Measurements from ENCODE around the gene C19orf25.
"Not testable (repeated sequence)": the region's sequence is repeated elsewhere in the genome, so short reads cannot be mapped to it uniquely, and the experiment has no call there.

C19orf25 gene

DNA sequence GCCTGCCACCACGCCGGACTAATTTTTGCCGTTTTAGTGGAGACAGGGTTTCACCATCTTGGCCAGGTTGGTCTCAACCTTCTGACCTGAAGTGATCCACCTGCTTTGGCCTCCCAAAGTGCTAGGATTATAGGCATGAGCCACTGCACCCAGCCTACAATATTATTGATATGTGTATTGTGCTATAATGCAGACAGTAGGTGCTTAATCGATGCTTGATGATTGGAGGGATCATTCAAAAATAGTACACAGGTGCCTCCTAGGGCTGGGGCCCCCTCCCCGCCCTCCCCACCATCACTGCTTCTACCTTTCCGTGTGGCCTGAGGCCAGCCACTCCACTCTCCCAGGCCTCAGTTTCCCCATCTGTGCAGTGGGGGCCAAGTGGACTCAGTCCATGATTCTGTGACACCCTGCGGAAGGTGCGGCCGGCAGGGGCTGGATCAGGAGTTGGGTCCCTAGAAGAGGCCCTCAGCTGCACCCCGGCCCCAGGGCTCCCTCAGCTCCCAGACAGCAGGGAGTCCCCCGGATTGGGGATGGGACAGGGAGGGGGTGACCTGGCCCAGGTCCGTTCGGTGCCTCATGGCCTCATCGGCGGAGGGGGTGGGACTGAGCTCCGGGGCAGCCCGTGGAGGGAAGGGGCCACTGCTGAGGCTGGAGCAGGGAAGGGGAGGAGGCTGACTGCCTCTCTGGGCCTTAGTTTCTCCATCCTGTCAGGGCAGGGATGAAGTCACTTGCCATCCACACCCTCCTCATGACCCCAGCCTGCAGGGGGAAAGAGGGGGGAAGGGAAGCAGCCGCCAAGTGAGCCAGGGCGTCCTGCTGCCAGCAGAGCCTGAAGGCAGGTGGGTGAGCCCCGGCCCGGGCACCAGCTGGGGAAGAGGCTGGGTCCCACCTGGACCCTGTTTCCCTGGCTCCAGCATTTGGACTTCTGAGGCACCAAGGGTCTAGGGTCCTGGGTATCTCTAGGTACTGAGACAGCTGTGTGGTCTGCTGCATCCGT lies 32.6 kb upstream of the C19orf25 start:
- no peak for DNase-seq

DNA sequence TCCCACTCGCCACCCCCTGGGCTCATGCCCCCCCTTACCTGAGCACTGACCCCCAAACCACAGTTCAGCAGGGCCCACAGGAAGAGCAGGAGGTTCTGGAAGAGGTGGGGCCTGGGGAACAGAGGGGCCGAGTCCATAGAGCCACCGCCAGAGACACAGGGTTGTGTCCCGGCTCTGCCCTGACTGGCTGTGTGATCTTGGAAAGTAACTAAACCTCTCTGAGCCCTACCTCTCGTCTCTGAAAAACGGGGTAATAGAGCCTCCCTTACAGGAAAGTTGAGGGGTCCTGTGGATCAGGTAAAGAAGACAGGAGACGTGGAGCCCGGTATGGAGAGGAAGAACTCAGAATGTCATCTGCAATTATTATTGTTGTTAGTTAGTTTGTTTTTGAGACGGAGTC lies 31.8 kb upstream of the C19orf25 start:
- no peak for DNase-seq

DNA sequence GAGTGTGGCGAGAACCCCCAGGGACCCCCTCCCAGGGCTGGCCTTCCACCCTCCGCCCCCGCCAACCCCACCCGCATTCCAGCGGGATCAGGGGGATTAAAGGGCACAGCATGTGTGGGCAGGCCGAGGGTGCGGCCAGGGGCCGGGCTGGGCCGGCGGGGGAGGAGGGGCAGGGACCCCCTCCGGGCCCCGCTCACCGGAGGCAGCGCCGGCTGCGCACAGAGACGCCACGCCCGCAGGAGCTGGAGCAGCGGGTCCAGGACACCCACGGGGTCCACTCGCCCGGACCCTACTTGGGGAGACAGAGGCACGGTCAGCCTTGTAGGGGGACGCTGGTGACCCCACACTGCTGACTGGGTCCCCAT lies 31.4 kb upstream of the C19orf25 start:
- no peak for DNase-seq

DNA sequence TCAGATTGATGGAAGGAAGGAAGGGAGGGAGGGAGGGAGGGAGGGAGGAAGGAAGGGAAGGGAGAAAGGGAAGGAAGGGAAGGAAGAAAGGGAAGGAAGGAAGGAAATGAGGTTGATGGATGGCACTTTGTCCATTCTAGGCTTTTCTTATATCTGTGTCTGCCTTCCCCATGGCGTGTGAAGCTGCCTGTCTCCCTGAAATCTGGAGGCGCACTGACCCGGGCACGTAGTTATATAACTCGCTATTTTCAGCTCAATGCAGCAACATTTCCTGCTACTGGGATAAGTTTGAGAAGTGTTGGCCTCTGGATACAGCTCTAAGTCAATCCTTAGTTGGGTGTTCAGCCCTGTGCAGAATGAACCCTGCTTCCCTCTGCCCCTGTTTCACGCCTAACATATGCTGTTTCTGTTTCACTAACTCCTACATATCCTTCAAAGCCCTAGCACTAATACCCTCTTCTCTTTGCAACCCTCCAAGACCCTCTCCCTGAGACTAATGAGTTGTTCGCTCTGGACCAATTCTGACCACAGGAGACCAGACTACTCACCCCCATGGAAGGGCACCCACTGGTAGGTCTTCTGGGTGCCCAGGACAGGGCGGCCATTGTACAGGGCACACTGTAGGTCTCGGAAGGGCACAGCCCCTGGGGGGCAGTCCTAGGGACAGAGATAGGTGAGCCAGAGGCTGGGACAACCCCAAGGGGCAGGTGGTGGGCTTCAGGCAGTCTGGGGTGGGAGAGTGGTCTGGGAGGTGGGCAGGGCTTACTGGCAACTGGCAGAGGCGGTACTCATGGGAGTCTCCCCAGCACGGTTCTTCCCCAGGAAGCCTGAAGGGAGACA lies 30.8 kb upstream of the C19orf25 start:
- no peak for DNase-seq

DNA sequence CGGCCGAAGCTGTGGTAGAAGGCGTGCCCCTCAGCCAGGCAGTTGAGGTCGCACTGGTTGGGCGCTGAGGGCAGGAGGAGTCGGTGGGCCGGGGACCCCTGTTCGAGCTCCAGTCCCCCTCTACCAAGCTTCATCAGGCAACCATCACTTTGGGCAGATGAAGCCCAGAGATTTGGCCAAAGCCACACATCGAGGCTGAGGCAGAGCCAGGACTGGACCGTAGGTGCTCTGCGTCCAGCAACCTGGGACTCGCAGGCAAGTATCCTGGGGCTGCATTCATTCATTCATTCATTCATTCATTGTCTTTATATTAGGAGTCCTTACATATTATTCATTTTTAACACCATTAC lies 29.5 kb upstream of the C19orf25 start:
- no peak for DNase-seq

DNA sequence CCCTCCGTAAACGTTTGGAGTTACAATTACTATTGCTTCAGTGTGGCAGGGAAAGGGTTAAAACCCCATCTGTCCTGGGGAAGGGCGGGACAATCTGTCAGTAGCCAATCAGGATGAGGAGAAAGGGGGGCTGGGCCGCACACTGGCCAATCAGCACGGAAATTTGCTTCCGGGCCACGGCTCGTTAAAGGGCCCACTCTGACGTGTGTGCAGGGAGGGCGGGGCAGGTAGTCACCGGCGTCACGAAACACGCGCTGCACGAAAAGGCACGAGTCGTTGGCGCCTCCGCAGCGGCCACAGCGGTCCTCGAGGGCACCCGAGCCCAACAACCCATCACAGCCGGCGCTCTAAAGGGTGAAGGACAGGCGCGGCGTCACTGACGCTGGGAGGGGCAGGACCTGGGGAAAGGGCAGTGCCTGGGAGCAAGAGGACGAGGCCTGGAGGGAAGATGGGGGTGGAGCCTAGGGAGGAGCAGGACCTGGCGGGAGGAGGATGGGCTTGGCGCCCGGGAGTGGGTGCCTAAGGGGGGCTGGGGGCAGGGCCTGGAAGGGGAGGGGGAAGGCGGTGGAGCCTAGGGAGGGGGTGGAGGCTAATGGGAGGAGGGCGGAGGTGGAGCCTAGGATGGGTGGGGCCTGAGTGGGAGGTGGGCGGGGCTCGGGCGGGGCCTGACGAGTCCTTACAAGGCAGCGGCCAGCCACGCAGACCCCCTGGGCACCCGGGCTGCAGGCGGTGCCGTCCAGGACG lies 28.9 kb upstream of the C19orf25 start:
- peak; percentile 88 for DNase-seq

DNA sequence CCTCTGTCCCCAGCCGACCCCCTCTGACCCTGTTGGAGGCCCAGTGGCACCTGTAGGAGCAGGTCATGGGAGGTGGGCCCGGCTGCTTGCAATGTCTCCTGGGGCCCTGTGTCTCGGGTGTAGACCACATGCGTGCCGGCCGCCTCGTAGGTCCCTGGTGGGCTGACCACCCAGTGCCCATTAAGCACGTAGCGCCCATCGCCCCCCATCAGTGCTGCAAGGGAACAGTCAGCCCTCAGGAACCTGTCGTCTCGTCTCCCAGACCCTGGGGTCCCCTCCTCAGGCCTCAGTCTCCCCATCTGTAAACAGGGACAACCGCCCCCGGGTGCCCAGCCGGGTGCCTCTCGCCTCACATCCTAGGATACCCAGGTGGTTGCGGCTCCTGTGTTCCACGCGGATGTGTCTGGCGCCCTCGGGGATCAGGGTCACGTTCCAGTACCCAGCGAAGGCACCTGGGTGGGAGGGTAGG lies 28.2 kb upstream of the C19orf25 start:
- DNase-seq: no peak

DNA sequence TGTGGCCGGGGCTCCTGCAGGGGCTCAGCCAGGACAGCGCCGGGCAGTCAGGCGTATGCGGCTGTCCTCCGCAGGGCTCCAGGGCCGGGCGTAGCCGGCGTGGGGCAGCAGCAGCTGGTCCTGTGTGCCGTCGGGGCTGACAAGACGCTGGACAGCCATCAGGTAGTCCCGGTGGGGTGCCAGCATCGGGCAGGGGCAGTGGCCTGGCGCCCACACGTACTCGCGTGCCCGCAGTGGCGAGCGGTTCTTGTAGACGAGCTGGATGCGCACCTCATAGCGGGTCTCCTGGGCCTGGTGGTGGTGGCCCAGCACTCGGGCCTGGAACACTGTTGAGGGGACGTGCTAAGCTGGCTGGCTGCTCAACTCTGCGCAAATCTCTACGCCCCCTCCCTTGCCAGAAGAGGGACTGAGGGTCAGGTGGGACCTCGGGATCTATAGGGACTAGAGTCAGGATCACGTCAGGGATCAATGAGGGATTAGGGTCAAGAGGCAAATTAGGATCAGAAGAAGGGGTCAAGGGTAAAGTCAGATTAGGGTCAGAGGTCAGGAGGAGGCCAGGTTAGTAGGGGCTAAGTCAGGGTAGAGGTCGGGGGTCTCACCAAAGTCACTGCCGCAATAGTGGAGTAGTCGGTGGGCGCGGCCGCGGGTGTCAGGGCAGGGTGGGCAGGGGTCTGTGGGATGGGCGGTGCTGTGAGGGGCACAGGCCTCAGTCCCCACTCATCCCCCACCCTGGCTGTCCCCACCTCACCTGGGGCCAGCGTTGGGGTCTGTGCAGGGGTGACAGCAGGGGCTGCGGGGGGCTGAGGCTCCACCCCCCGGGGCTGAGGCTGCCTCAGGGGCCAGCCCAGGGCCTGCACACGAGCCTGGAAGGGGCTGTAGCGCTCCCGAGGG lies 27.2 kb upstream of the C19orf25 start:
- no peak for DNase-seq

DNA sequence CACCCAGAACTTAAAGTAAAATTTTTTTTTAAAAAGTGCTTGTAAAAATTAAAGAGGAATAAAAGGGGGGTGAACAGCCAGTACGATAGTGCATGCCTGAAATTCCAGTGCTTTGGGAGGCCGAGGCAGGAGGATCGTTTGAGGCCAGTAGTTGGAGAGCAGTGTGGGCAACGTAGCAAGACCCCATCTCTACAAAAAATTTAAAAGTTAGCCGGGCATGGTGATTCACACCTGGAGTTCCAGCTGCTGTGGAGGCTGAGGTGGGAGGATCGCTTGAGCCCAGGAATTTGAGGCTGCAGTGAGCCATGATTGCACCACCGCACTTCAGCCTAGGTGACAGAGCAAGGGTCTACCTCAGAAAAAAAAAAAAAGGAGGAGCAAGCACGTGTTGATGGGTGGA lies 26.0 kb upstream of the C19orf25 start:
- DNase-seq: no peak

DNA sequence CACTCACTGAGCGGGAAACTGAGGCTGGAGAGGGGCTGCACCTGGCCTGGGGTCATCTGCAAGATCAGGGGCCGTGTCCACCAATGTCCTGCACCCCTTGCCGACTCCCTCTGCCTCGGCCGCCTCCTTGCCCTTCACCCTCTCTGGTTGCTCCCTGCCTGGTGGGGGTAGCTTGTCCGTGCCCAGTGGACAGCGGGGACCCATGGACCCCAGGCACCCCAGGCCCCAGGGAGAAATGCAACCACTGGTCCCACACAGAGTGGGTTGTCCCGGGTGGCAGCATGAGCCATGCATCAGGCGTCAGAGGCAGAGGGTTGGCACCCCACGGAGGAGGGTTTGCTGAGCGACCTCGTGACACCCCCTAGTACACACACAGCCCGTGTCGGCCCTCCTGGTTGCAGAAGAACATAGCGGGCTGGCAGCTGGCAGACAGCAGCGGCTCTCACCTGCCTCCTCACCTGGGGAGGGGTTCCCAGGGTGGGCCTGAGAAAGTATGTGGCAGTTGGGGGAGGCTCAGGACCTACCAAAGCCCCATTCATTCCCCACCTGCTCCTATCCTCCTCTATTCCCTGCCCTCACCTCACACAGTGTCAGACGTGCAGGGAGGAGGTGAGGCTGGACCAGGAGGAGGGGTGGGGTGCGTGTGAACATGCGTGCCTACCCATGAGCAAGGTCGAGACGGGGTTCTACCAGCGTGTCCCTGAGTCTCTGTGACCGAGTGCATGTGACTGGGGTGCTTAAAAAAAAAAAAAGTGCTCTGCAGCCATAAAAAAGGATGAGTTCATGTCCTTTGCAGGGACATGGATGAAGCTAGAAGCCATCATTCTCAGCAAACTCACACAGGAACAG lies 25.1 kb upstream of the C19orf25 start:
- DNase-seq: no peak

DNA sequence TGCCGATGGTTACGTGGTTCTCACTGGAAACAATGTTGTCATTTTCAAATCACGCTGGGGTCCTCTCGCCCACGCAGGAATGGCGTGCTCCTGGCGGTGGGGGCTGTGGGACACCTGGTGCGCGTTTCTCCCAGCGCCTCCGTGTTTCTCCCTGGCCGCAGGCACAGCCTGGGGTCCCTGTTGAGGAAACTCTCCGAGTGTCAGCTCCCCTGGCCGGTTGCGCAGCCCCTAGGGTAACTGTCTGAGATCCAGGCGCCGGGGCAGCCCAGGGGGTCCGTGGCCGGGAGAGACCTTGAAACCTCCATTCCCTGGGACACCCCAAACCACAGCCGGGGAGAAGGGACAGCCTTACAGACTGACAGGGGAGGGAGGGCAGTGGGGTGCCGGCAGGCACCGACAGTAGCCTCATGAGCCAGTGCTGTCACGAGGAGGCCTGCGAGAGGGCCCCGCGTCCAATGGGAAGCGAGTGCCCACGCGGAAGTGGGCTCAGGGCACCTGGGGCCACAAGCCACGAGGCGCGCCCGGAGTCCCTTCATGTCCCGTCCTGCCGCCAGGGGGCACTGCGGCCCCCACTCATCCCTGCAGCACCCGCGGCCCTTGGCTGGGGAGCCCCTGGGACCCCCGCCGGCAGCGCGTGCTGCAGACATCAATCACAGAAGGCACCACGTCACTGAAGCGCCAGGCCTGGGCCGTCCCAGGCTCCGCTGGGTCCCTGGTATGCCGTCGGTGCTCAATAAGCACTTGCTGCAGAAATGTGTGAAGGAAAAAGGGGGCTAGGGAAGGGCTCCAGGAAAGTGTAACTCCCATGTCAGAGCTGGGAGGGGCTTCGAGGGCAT lies 24.3 kb upstream of the C19orf25 start:
- DNase-seq: peak; percentile 54

DNA sequence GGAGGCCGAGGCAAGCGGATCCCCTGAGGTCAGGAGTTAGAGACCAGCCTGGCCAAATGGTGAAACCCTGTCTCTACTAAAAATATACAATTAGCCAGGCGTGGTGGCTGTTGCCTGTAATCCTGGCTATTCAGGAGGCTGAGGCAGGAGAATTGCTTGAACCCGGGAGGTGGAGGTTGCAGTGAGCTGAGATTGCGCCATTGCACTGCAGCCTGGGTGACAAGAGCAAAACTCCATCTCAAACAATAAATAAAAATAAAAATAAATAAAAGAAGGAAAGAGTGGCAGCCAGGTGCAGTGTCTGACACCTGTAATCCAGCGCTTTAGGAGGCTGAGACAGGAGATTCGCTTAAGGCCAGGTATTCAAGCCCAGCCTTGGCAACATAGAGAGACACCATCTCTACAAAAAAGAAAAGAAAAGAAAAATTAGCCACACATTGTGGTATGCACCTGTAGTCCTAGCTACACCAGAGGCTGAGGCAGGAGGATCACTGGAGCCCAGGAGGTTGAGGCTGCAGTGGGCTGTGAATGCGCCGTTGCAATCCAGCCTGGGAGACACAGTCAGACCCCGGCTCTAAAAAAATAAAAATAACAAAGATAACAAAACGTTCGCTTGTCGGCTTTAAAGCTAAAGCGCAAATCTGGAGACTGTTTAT lies 23.5 kb upstream of the C19orf25 start:
- DNase-seq: no peak

DNA sequence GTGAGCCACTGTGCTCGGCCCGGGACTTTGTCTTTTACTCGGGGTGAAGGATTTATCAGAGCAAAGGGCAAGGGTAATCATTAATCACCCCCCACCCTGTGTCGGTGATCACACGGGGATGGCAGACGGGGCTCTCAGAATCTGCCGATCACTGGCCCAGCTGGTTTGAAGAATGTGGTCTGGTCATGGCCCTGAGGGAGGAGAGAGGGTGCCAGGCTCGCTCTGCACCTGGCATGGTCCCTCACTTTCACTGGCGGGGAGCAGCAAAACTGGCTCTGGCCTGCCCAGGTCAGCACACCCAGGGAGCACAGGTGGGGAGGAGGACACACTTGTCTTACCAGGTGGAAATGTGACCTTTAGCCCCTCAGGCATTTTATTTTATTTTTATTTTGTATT lies 22.2 kb upstream of the C19orf25 start:
- no peak for DNase-seq

DNA sequence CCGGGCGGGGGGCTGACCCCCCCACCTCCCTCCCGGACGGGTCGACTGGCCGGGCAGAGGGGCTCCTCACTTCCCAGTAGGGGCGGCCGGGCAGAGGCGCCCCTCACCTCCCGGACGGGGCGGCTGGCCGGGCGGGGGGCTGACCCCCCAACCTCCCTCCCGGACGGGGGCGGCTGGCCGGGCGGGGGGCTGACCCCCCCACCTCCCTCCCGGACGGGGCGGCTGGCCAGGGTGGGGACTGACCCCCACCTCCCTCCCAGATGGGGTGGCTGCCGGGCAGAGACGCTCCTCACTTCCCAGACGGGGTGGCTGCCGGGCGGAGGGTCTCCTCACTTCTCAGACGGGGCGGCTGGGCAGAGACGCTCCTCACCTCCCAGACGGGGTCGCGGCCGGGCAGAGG lies 20.2 kb upstream of the C19orf25 start:
- DNase-seq: not testable (repeated sequence)

DNA sequence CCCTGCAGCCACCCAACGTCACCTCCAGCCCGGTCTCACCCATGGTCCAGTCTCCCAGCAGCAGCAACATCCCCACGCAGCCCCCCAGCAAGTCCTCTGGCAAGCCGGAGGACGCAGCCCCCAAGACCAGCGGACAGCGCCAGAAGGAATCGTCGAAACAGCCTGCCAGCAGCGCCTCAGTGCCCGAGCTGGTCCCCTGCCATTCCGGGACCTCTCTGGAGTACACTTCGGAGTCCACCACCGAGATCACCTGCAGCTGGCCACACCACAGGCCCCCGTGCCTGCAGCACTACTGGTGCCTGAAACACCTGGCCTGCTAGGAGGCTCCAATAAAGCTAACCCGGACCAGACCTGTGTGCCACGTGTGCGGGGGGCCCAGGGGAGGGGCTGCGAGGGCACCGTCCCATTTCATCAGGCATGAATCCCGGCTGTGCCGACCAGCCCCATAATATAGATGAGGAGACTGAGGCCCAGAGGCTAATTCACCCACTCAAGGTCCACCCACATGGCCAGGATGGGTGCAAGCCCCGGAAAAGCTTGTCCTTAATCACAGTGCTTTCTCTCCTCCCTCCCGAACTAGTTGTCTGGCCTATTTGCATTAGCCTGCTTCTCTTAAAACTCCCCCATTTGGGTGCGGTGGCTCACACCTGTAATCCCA lies 18.7 kb upstream of the C19orf25 start:
- no peak for DNase-seq

DNA sequence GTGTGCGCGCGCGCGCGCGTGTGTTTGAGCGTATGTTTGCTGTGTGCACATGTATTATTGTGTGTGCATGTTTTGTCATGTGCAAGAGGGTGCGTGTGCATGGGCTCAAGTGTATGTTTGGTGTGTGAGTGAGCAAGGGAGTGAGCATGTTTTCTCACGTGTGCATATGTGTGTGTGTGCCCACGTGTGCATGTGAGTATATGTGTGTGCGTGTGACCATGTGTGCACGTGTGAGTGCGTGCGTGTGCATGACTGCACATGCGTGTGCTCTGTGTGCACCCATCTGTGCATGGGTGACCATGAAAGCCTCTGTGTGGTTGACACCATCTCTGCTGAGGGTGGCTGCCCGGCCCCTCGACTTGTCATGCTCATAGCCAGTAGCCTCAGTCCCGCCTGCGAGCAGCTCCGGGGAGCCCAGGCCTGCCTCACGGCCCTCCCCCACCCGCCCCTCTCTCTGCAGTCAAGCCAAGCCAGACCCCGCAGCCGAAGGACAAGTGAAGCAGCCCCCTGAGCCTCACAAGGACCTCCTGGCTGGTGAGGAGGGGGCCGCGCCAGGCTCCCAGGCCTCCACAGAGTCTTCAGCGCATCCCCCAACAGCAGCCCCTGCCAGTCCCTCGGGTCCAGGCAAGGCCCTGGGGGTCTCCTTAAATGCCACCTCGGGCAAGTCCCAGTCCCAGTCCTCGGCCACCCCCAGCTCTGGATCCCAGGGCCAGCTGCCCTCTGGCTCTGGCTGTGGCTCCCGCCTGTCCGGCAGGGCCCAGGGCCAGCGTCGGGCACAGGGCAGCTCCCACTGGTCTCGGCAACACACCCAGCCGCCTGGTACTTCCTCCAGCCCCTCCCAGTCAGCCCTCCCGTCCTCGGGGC lies 17.9 kb upstream of the C19orf25 start:
- no peak for DNase-seq

DNA sequence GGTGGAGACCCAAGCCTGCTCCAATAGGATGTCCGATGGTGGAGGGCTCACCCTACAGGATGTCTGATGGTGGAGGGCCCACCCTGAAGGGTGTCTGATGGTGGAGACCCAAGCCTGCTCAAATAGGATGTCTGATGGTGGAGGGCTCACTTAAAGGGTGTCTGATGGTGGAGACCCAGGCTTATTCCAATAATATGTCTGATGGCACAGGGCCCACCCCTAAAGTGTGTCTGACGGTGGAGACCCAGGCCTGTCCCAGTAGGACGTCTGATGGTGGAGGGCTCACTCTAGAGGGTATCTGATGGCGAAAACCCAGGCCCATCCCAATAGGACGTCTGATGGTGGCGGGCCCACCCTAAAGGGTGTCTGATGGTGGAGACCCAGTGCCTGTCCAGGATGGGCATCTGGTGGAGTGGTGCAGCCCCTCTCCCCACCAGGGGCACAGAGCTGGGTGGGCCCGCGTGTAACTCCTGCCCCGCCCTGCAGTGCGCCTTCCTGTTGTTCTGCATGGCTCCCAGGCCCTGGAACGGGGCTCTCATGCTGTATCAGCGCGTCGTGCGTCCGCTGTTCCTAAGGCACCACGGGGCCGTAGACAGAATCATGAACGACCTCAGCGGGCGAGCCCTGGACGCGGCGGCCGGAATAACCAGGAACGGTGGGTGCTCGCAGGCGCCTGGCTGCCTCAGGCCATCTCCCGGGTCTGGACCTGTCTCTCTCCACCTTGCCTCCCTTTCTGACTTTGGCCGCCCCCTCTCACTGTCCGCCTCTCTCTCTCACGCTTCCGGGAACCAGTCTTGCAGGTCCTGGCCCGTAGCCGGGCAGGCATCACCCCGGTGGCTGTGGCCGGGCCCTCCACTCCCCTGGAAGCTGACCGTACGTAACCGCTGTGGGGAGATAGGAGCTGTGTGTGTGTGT lies 17.0 kb upstream of the C19orf25 start:
- no peak for DNase-seq
